Mesenchymal stem cell (in vitro differentiated cells and primary cell): ENCODE measurements around the gene HPSE2.

Source experiments
- DNase-seq: peaks from one replicate; pipeline ENCODE4 v3.0.0-alpha.2; 2013
- H2AFZ ChIP-seq: one replicate; pipeline ENCODE4 v1.6.1; 2013; ENCODE audit warnings: low read depth, mild to moderate bottlenecking, control low read depth, inconsistent platforms, low read length, moderate library complexity
- H2AK5ac ChIP-seq: 2 replicates; pipeline ENCODE4 v1.6.1; 2013; ENCODE audit warnings: low read length, moderate library complexity, mild to moderate bottlenecking, inconsistent platforms; ENCODE audit not compliant: severe bottlenecking
- H2BK120ac ChIP-seq: one replicate; pipeline ENCODE4 v1.6.1; 2013; ENCODE audit warnings: low read depth, mild to moderate bottlenecking, inconsistent platforms, low read length, moderate library complexity
- H2BK12ac ChIP-seq, 2 experiments: one replicate each; pipeline ENCODE4 v1.6.1; 2013; ENCODE audit warnings: inconsistent platforms in 2 of 2, low read length in 2 of 2, mild to moderate bottlenecking in 2 of 2, moderate library complexity in 2 of 2, control low read depth in 1 of 2
- H2BK15ac ChIP-seq: one replicate; pipeline ENCODE4 v1.6.1; 2013; ENCODE audit warnings: mild to moderate bottlenecking, low read depth, inconsistent platforms; ENCODE audit not compliant: poor library complexity, severe bottlenecking
- H2BK5ac ChIP-seq: 2 replicates; pipeline ENCODE4 v1.6.1; 2013; ENCODE audit warnings: low read depth, mild to moderate bottlenecking, low read length, control low read depth, inconsistent platforms; ENCODE audit not compliant: poor library complexity, severe bottlenecking
- H3K14ac ChIP-seq, 2 experiments: one replicate each; pipeline ENCODE4 v1.6.1; 2013; ENCODE audit warnings: inconsistent platforms in 2 of 2, low read length in 2 of 2, control low read depth in 1 of 2, mild to moderate bottlenecking in 1 of 2, moderate library complexity in 1 of 2
- H3K18ac ChIP-seq, 2 experiments: one replicate each; pipeline ENCODE4 v1.6.1; 2013; ENCODE audit warnings: inconsistent platforms in 2 of 2, low read length in 2 of 2, control low read depth in 1 of 2, low read depth in 1 of 2, mild to moderate bottlenecking in 1 of 2
- H3K23ac ChIP-seq, 2 experiments: one replicate each; pipeline ENCODE4 v1.6.1; 2013; ENCODE audit warnings: inconsistent platforms in 2 of 2, low read length in 2 of 2, mild to moderate bottlenecking in 2 of 2, moderate library complexity in 2 of 2, control low read depth in 1 of 2
- H3K27ac ChIP-seq: 2 replicates; pipeline ENCODE4 v1.5.1; 2013; ENCODE audit warnings: mild to moderate bottlenecking, moderate library complexity, low read length, control low read depth, inconsistent platforms; ENCODE audit not compliant: poor library complexity, severe bottlenecking
- H3K27me3 ChIP-seq, 2 experiments: 2 replicates each; pipeline versions ENCODE4 v1.6.1 to v1.7.0; 2013; ENCODE audit warnings: low read length in 2 of 2, mild to moderate bottlenecking in 2 of 2, moderate library complexity in 2 of 2, control low read depth in 1 of 2, inconsistent platforms in 1 of 2; ENCODE audit not compliant: control insufficient read depth in 1 of 2, insufficient read depth in 1 of 2
- H3K36me3 ChIP-seq, 2 experiments: 2 replicates each; pipeline versions ENCODE4 v1.6.1 to v1.7.0; 2013; ENCODE audit warnings: low read length in 2 of 2, control low read depth in 1 of 2, inconsistent platforms in 1 of 2, low read depth in 1 of 2, mild to moderate bottlenecking in 1 of 2; ENCODE audit not compliant: insufficient read depth in 2 of 2, control insufficient read depth in 1 of 2
- H3K4ac ChIP-seq, 2 experiments: one replicate each; pipeline ENCODE4 v1.6.1; 2013; ENCODE audit warnings: inconsistent platforms in 2 of 2, low read length in 2 of 2, mild to moderate bottlenecking in 2 of 2, moderate library complexity in 2 of 2, control low read depth in 1 of 2, low read depth in 1 of 2
- H3K4me1 ChIP-seq: 2 replicates; pipeline ENCODE4 v1.6.1; 2013; ENCODE audit warnings: low read depth, low read length, control low read depth; ENCODE audit not compliant: control insufficient read depth, insufficient read depth
- H3K4me2 ChIP-seq: 2 replicates; pipeline ENCODE4 v1.6.1; 2013; ENCODE audit warnings: low read length, mild to moderate bottlenecking, inconsistent platforms; ENCODE audit not compliant: poor library complexity, severe bottlenecking
- H3K4me3 ChIP-seq, 2 experiments: 2 replicates each; pipeline versions ENCODE4 v1.5.1 to v1.7.0; 2013; ENCODE audit warnings: low read length in 2 of 2, mild to moderate bottlenecking in 2 of 2, control low read depth in 1 of 2, low read depth in 1 of 2; ENCODE audit not compliant: insufficient read depth in 1 of 2
- H3K79me1 ChIP-seq: replicated peaks from 2 replicates; pipeline ENCODE4 v1.6.1; 2013; ENCODE audit warnings: mild to moderate bottlenecking, control low read depth, low read length, inconsistent platforms; ENCODE audit not compliant: poor library complexity, severe bottlenecking
- H3K9ac ChIP-seq: 2 replicates; pipeline ENCODE4 v1.7.0; 2013; ENCODE audit warnings: mild to moderate bottlenecking, low read length, moderate library complexity
- H3K9me3 ChIP-seq: 2 replicates; pipeline ENCODE4 v1.7.0; 2013; ENCODE audit warnings: mild to moderate bottlenecking, low read length; ENCODE audit not compliant: control insufficient read depth
- H4K8ac ChIP-seq: one replicate; pipeline ENCODE4 v1.6.1; 2013; ENCODE audit warnings: inconsistent platforms, mild to moderate bottlenecking, low read length, moderate library complexity
- H4K91ac ChIP-seq: one replicate; pipeline ENCODE4 v1.6.1; 2013; ENCODE audit warnings: mild to moderate bottlenecking, low read length, inconsistent platforms
- WGBS: methylation state at CpG from one replicate; pipeline ENCODE4 v1.1.7; 2013; ENCODE audit warnings: mixed read lengths; 5-methylcytosine and 5-hydroxymethylcytosine counted together

Gene HPSE2

DNA sequence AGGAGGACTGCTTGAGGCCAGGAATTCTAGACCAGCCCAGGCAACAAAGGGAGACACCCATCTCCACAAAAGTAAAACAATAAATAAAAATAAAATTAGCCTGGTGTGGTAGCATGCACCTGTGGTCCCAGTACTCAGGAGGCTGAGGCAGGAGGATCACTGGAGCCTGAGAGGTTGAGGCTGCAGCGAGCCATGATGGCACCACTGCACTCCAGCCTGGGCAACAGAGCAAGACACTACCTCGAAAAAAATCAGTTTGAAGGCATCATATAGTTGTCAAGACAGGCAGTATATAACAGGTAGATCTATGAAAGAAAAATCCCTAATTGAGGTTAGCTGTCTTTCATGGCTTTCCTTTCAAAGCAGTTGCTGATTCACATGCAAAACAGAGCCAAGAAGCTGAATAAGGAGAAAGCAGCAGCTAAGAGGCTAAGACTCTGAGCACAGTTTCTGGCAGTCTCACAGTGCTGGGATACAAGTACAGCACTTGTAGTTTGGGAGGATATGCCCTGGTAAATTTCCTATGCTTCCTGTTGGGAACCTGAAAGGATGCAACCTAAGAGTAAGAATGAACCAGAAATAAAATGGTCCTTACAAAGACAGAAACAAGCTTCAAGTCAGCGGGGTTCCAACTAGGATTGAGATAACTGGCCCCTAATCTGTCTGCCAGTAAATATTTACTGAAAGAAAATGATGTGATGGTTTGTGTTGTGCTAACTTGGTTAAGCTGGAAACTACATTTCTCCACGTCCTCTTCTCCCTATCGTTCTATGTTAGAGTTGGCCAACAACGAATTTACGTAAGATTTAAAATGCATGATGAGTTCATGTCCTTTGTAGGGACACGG is 420.4 kb downstream of the HPSE2 start:
- H4K8ac ChIP-seq: no peak overlapping the region
- DNase-seq: no peak
- no peak overlapping the region for H2BK5ac ChIP-seq
- H3K79me1 ChIP-seq: no peaks in the 10 kb centered on the region
- no peak overlapping the region for H3K18ac ChIP-seq
- H2BK120ac ChIP-seq: no peak overlapping the region
- no peak overlapping the region for H3K9ac ChIP-seq
- no peak overlapping the region for H4K91ac ChIP-seq
- no peak overlapping the region for H3K4ac ChIP-seq
- H2BK15ac ChIP-seq: no peak overlapping the region
- H2AFZ ChIP-seq: no peak overlapping the region
- no peaks in the 10 kb centered on the region for H3K4me1 ChIP-seq
- no peak overlapping the region for H2BK12ac ChIP-seq
- no peak overlapping the region for H3K4me2 ChIP-seq
- H3K36me3 ChIP-seq: no peaks in the 10 kb centered on the region
- 74% methylated on average over 8 of the region's 8 CpGs for WGBS
- H3K27me3 ChIP-seq: no peaks in the 10 kb centered on the region
- H3K9me3 ChIP-seq: no peaks in the 10 kb centered on the region
- no peak overlapping the region for H2AK5ac ChIP-seq
- no peak overlapping the region for H3K4me3 ChIP-seq
- H3K27ac ChIP-seq: no peak overlapping the region
- no peak overlapping the region for H3K23ac ChIP-seq
- H3K14ac ChIP-seq: no peak overlapping the region

- Histone ChIP-seq H3K4me2 (no peak overlapping the region), H3K4me1 (no peaks in the 10 kb centered on the region), H3K27ac (no peak overlapping the region), H3K36me3 (no peaks in the 10 kb centered on the region), H3K4ac (no peak overlapping the region), H3K4me3 (no peak overlapping the region), H2AFZ (no peak overlapping the region), H2BK12ac (no peak overlapping the region), H3K79me1 (no peaks in the 10 kb centered on the region), H3K9ac (no peak overlapping the region), H3K14ac (no peak overlapping the region), H2AK5ac (no peak overlapping the region), H4K91ac (no peak overlapping the region), H3K9me3 (no peaks in the 10 kb centered on the region), H2BK120ac (no peak overlapping the region), H2BK5ac (no peak overlapping the region), H3K27me3 (no peaks in the 10 kb centered on the region), H4K8ac (no peak overlapping the region), H2BK15ac (no peak overlapping the region), H3K18ac (no peak overlapping the region), H3K23ac (no peak overlapping the region)
- DNase-seq: no peak
- WGBS: 50% methylated on average over 2 of the region's 3 CpGs
Observed at GRCh38 chr10:98814470-98814869, 421.2 kb downstream of the HPSE2 start.

DNA sequence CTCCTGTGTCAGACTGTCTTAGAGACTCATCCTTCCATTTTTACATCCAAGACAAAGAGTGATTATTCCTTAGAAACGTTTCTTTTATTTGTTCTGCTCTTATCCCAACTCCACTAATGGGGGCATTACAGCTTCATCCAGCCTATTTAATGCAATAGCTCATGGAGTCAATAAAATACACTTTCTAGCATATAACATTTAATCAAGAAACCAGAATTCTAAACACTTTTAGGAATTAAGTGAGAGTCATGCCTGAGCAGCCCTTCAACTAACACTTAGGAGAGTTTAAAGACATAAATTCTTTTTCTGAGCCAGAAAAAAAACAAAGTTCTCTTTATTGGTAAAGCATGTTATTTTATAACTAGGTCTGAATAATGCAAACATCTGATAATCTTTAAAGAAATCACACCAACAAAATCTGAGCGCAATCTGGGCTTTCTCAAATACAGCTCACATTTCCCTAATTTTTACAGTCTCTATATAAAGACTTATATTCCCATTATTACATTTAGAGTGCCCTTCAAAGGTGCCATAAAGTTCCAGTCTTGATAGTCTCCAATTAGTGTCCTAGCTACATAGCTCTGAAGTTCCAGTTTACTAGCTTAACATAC is 427.3 kb downstream of the HPSE2 start:
- H3K79me1 ChIP-seq: no peaks in the 10 kb centered on the region
- H3K36me3 ChIP-seq: no peaks in the 10 kb centered on the region
- no peak overlapping the region for H2AFZ ChIP-seq
- H4K91ac ChIP-seq: no peak overlapping the region
- H2BK15ac ChIP-seq: no peak overlapping the region
- no peak overlapping the region for H4K8ac ChIP-seq
- H3K9ac ChIP-seq: no peak overlapping the region
- H2AK5ac ChIP-seq: no peak overlapping the region
- H3K4me2 ChIP-seq: no peak overlapping the region
- no peak overlapping the region for H3K23ac ChIP-seq
- H3K27me3 ChIP-seq: no peaks in the 10 kb centered on the region
- no peak overlapping the region for H2BK5ac ChIP-seq
- H3K4me1 ChIP-seq: no peaks in the 10 kb centered on the region
- no peak overlapping the region for H3K18ac ChIP-seq
- no peak overlapping the region for H3K14ac ChIP-seq
- no peak overlapping the region for H3K4me3 ChIP-seq
- WGBS: 66% methylated on average over 2 of the region's 2 CpGs
- DNase-seq: no peak
- no peaks in the 10 kb centered on the region for H3K9me3 ChIP-seq
- H2BK12ac ChIP-seq: no peak overlapping the region
- no peak overlapping the region for H2BK120ac ChIP-seq
- H3K4ac ChIP-seq: no peak overlapping the region
- H3K27ac ChIP-seq: no peak overlapping the region

GRCh38 chr10:98800263-98800662 is 435.4 kb downstream of the HPSE2 start:
- Histone ChIP-seq H3K27ac (no peak overlapping the region), H2BK120ac (no peak overlapping the region), H4K91ac (no peak overlapping the region), H3K9me3 (no peaks in the 10 kb centered on the region), H3K18ac (no peak overlapping the region), H2AK5ac (no peak overlapping the region), H2BK5ac (no peak overlapping the region), H3K27me3 (no peaks in the 10 kb centered on the region), H2BK12ac (no peak overlapping the region), H3K79me1 (no peaks in the 10 kb centered on the region), H3K4me1 (no peaks in the 10 kb centered on the region), H3K23ac (no peak overlapping the region), H3K9ac (no peak overlapping the region), H4K8ac (no peak overlapping the region), H3K14ac (no peak overlapping the region), H3K36me3 (no peaks in the 10 kb centered on the region), H2BK15ac (no peak overlapping the region), H2AFZ (no peak overlapping the region), H3K4me2 (no peak overlapping the region), H3K4me3 (no peak overlapping the region), H3K4ac (no peak overlapping the region)
- no peak for DNase-seq
